ENCODE data around the gene SRSF7. TPM values are rescaled to one million over a fixed set of nuclear protein-coding genes. Genes with fewer than 3 reads are reported as not detected.
"Not testable (repeated sequence)": the region's sequence is repeated elsewhere in the genome, so short reads cannot be mapped to it uniquely, and the experiment has no call there.

SRSF7 gene
- total and polyA plus RNA-seq, 4 donors = 69.2 to 125 (median 109) TPM

GRCh38 chr2:38719706-38720105 is 31.5 kb downstream of the SRSF7 start:
- H3K27me3 ChIP-seq (ENCODE audit: control insufficient read depth in 1 of 2, insufficient read depth in 2 of 2, low read length in 1 of 2) = no peaks in the 10 kb centered on the region
- H3K4me1 ChIP-seq (ENCODE audit: control insufficient read depth in 1 of 2, insufficient read depth in 2 of 2, low read length in 2 of 2) = no peaks in the 10 kb centered on the region
- DNase-seq = no peak
- H3K27ac ChIP-seq (ENCODE audit: low read depth in 1 of 2, low read length in 2 of 2) = no peak overlapping the region
- H3K36me3 ChIP-seq (ENCODE audit: control insufficient read depth in 1 of 2, insufficient read depth in 2 of 2, low read length in 1 of 2) = peaks cover 0 to 1% of the 10 kb centered on the region in 2 donors
- intact Hi-C loops (cut with DNase I) = loop anchor here in 1 of 2 donors (5.0 kb wide), 2 partner anchors 117 to 137 kb away; partner anchors contain the start of gene HNRNPLL
- ATAC-seq (ENCODE audit: low FRiP score) = no peak
- WGBS, 2 donors = 93 to 95% methylated on average over 12 of the region's 12 CpGs
- no peak overlapping the region for H3K4me3 ChIP-seq (ENCODE audit: low read length in 2 of 2)
- no peaks in the 10 kb centered on the region for H3K9me3 ChIP-seq (ENCODE audit: control insufficient read depth, low read length)

GRCh38 chr2:38718601-38719000 is 32.6 kb downstream of the SRSF7 start:
- ATAC-seq (ENCODE audit: low FRiP score) = no peak
- H3K36me3 ChIP-seq (ENCODE audit: control insufficient read depth in 1 of 2, insufficient read depth in 2 of 2, low read length in 1 of 2) = peaks cover 0 to 1% of the 10 kb centered on the region in 2 donors
- no peak for DNase-seq
- no peak overlapping the region for H3K4me3 ChIP-seq (ENCODE audit: low read length in 2 of 2)
- 94 to 97% methylated on average over 4 of the region's 4 CpGs for WGBS, 2 donors
- no peaks in the 10 kb centered on the region for H3K27me3 ChIP-seq (ENCODE audit: control insufficient read depth in 1 of 2, insufficient read depth in 2 of 2, low read length in 1 of 2)
- no peak overlapping the region for H3K27ac ChIP-seq (ENCODE audit: low read depth in 1 of 2, low read length in 2 of 2)
- intact Hi-C loops (cut with DNase I) = no loop called here
- H3K9me3 ChIP-seq (ENCODE audit: control insufficient read depth, low read length) = no peaks in the 10 kb centered on the region
- H3K4me1 ChIP-seq (ENCODE audit: control insufficient read depth in 1 of 2, insufficient read depth in 2 of 2, low read length in 2 of 2) = no peaks in the 10 kb centered on the region

- Histone ChIP-seq H3K4me3 (ENCODE audit: low read length in 2 of 2) (no peak overlapping the region), H3K27ac (ENCODE audit: low read depth in 1 of 2, low read length in 2 of 2) (no peak overlapping the region), H3K36me3 (ENCODE audit: control insufficient read depth in 1 of 2, insufficient read depth in 2 of 2, low read length in 1 of 2) (peaks cover 0 to 1% of the 10 kb centered on the region in 2 donors), H3K9me3 (ENCODE audit: control insufficient read depth, low read length) (no peaks in the 10 kb centered on the region), H3K4me1 (ENCODE audit: control insufficient read depth in 1 of 2, insufficient read depth in 2 of 2, low read length in 2 of 2) (no peaks in the 10 kb centered on the region), H3K27me3 (ENCODE audit: control insufficient read depth in 1 of 2, insufficient read depth in 2 of 2, low read length in 1 of 2) (no peaks in the 10 kb centered on the region)
- 89 to 91% methylated on average over 6 of the region's 6 CpGs for WGBS, 2 donors
- DNase-seq (no peak), ATAC-seq (ENCODE audit: low FRiP score) (no peak)
- intact Hi-C loops (cut with DNase I) = no loop called here
Measured at GRCh38 chr2:38716185-38716584, 35.0 kb downstream of the SRSF7 start.

- DNase-seq; H3K27me3 ChIP-seq (ENCODE audit: control insufficient read depth in 1 of 2, insufficient read depth in 2 of 2, low read length in 1 of 2); H3K27ac ChIP-seq (ENCODE audit: low read depth in 1 of 2, low read length in 2 of 2); H3K4me3 ChIP-seq (ENCODE audit: low read length in 2 of 2); intact Hi-C loops (cut with DNase I); H3K36me3 ChIP-seq (ENCODE audit: control insufficient read depth in 1 of 2, insufficient read depth in 2 of 2, low read length in 1 of 2); ATAC-seq (ENCODE audit: low FRiP score); H3K4me1 ChIP-seq (ENCODE audit: control insufficient read depth in 1 of 2, insufficient read depth in 2 of 2, low read length in 2 of 2); H3K9me3 ChIP-seq (ENCODE audit: control insufficient read depth, low read length): not testable (repeated sequence)
- 94 to 96% methylated on average over 1 of the region's 1 CpG for WGBS, 2 donors
Measured at GRCh38 chr2:38714941-38715340, 36.2 kb downstream of the SRSF7 start.

GRCh38 chr2:38713338-38713737 is 37.8 kb downstream of the SRSF7 start:
- no peaks in the 10 kb centered on the region for H3K27me3 ChIP-seq (ENCODE audit: control insufficient read depth in 1 of 2, insufficient read depth in 2 of 2, low read length in 1 of 2)
- H3K36me3 ChIP-seq (ENCODE audit: control insufficient read depth in 1 of 2, insufficient read depth in 2 of 2, low read length in 1 of 2) = peaks cover 0 to 1% of the 10 kb centered on the region in 2 donors
- intact Hi-C loops (cut with DNase I) = no loop called here
- H3K4me3 ChIP-seq (ENCODE audit: low read length in 2 of 2) = no peak overlapping the region
- ATAC-seq (ENCODE audit: low FRiP score) (no peak), DNase-seq (no peak)
- H3K9me3 ChIP-seq (ENCODE audit: control insufficient read depth, low read length) = no peaks in the 10 kb centered on the region
- 74 to 85% methylated on average over 3 of the region's 3 CpGs for WGBS, 2 donors
- H3K27ac ChIP-seq (ENCODE audit: low read depth in 1 of 2, low read length in 2 of 2) = no peak overlapping the region
- no peaks in the 10 kb centered on the region for H3K4me1 ChIP-seq (ENCODE audit: control insufficient read depth in 1 of 2, insufficient read depth in 2 of 2, low read length in 2 of 2)

- ATAC-seq (ENCODE audit: low FRiP score) (no peak), DNase-seq (no peak)
- H3K27ac ChIP-seq (ENCODE audit: low read depth in 1 of 2, low read length in 2 of 2) = no peak overlapping the region
- 77 to 78% methylated on average over 4 of the region's 4 CpGs for WGBS, 2 donors
- no peaks in the 10 kb centered on the region for H3K9me3 ChIP-seq (ENCODE audit: control insufficient read depth, low read length)
- peaks cover 0 to 1% of the 10 kb centered on the region in 2 donors for H3K36me3 ChIP-seq (ENCODE audit: control insufficient read depth in 1 of 2, insufficient read depth in 2 of 2, low read length in 1 of 2)
- intact Hi-C loops (cut with DNase I) = no loop called here
- no peaks in the 10 kb centered on the region for H3K4me1 ChIP-seq (ENCODE audit: control insufficient read depth in 1 of 2, insufficient read depth in 2 of 2, low read length in 2 of 2)
- no peak overlapping the region for H3K4me3 ChIP-seq (ENCODE audit: low read length in 2 of 2)
- no peaks in the 10 kb centered on the region for H3K27me3 ChIP-seq (ENCODE audit: control insufficient read depth in 1 of 2, insufficient read depth in 2 of 2, low read length in 1 of 2)
Measured at GRCh38 chr2:38712871-38713270, 38.3 kb downstream of the SRSF7 start.

- no peaks in the 10 kb centered on the region for H3K9me3 ChIP-seq (ENCODE audit: control insufficient read depth, low read length)
- ATAC-seq (ENCODE audit: low FRiP score) (no peak), DNase-seq (no peak)
- no peak overlapping the region for H3K4me3 ChIP-seq (ENCODE audit: low read length in 2 of 2)
- intact Hi-C loops (cut with DNase I) = no loop called here
- H3K4me1 ChIP-seq (ENCODE audit: control insufficient read depth in 1 of 2, insufficient read depth in 2 of 2, low read length in 2 of 2) = no peaks in the 10 kb centered on the region
- 97% methylated on average over 7 of the region's 7 CpGs for WGBS, 2 donors
- H3K27me3 ChIP-seq (ENCODE audit: control insufficient read depth in 1 of 2, insufficient read depth in 2 of 2, low read length in 1 of 2) = no peaks in the 10 kb centered on the region
- peaks cover 0 to 1% of the 10 kb centered on the region in 2 donors for H3K36me3 ChIP-seq (ENCODE audit: control insufficient read depth in 1 of 2, insufficient read depth in 2 of 2, low read length in 1 of 2)
- no peak overlapping the region for H3K27ac ChIP-seq (ENCODE audit: low read depth in 1 of 2, low read length in 2 of 2)
Measured at GRCh38 chr2:38712413-38712812, 38.7 kb downstream of the SRSF7 start.

- DNase-seq = no peak
- no peak for ATAC-seq (ENCODE audit: low FRiP score)
- intact Hi-C loops (cut with DNase I) = no loop called here
- H3K9me3 ChIP-seq (ENCODE audit: control insufficient read depth, low read length) = no peaks in the 10 kb centered on the region
- H3K4me3 ChIP-seq (ENCODE audit: low read length in 2 of 2) = no peak overlapping the region
- no peaks in the 10 kb centered on the region for H3K4me1 ChIP-seq (ENCODE audit: control insufficient read depth in 1 of 2, insufficient read depth in 2 of 2, low read length in 2 of 2)
- H3K27me3 ChIP-seq (ENCODE audit: control insufficient read depth in 1 of 2, insufficient read depth in 2 of 2, low read length in 1 of 2) = no peaks in the 10 kb centered on the region
- H3K27ac ChIP-seq (ENCODE audit: low read depth in 1 of 2, low read length in 2 of 2) = no peak overlapping the region
- H3K36me3 ChIP-seq (ENCODE audit: control insufficient read depth in 1 of 2, insufficient read depth in 2 of 2, low read length in 1 of 2) = peaks cover 0 to 1% of the 10 kb centered on the region in 2 donors
Measured at GRCh38 chr2:38711558-38711957, 39.6 kb downstream of the SRSF7 start.

- H3K36me3 ChIP-seq (ENCODE audit: control insufficient read depth in 1 of 2, insufficient read depth in 2 of 2, low read length in 1 of 2) = no peaks in the 10 kb centered on the region
- ATAC-seq (ENCODE audit: low FRiP score) (no peak), DNase-seq (no peak)
- no peak overlapping the region for H3K4me3 ChIP-seq (ENCODE audit: low read length in 2 of 2)
- no peaks in the 10 kb centered on the region for H3K4me1 ChIP-seq (ENCODE audit: control insufficient read depth in 1 of 2, insufficient read depth in 2 of 2, low read length in 2 of 2)
- no peak overlapping the region for H3K27ac ChIP-seq (ENCODE audit: low read depth in 1 of 2, low read length in 2 of 2)
- H3K27me3 ChIP-seq (ENCODE audit: control insufficient read depth in 1 of 2, insufficient read depth in 2 of 2, low read length in 1 of 2) = no peaks in the 10 kb centered on the region
- no peaks in the 10 kb centered on the region for H3K9me3 ChIP-seq (ENCODE audit: control insufficient read depth, low read length)
- 76 to 81% methylated on average over 5 of the region's 5 CpGs for WGBS, 2 donors
- intact Hi-C loops (cut with DNase I) = no loop called here
Measured at GRCh38 chr2:38709567-38710194, 41.5 kb downstream of the SRSF7 start.
